ENCODE data around the gene CPLX1.
"Not testable (repeated sequence)": the region's sequence is repeated elsewhere in the genome, so short reads cannot be mapped to it uniquely, and the experiment has no call there.

The CPLX1 gene

DNA sequence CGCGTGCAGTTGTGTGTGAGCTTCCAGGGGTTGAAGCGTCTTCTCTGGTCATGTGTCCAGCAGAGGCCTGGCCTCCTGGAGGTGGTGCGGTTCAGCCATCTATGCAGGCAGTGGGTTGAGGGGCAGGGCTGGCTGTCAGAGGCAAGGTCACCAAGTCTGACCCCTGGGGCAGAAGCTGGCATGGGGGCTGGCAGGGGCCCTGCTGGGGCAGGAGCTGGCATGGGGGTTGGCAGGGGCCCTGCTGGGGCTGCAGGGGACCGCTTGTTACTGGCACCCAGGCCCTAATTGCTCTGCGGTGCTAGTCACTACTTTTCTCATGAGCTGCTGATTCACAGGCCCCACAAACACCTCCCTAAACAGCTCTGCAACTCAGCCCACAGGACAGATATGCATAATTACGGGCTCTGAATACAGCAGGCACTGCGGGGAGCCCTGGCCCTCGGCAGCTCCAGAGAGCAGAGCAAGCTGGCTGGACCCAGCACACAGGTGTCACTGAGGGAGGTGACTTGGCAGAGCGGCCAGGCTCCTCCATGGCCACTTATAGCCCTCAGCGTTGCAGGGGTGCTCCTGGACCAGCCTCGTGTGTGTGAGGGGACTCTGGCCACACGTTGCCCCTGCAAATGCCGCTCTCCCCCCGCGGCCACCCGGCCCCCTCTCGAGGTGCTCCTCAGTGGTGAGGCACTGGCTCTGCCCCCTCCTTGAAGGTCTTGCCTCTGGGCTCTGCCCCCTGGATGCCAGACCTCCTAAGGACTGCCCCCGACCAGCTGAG lies 32.7 kb downstream of the CPLX1 start:
- no peak for DNase-seq (ENCODE audit: low read depth in 1 of 2, low spot score in 1 of 2)

DNA sequence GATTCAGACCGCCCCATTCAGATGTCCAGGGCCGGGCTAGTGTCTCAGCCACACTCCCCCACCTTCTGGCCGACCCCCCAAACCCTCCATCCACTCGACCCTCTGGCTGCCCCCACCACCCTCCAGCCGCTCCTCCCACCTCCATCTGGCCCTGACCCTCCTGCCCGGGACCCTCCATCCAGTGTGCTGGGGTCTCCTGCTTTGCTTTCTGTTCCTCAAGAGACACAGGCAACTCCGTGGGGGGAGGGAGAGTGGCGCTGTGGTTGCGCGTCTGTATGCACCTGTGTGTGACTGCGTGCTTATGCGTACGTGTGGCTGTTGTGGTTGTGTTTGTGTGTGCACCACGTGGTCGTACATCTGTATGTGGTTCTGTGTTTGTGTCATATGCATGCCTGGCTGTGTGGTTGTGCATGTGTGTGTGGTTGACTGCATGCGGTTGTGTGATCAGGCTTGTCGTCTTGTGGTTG lies 33.3 kb downstream of the CPLX1 start:
- DNase-seq (ENCODE audit: low read depth in 1 of 2, low spot score in 1 of 2) = no peak

GRCh38 chr4:791898-792625 lies 33.9 kb downstream of the CPLX1 start:
- peak in 1 of 2 donors; percentile 25 for DNase-seq (ENCODE audit: low read depth in 1 of 2, low spot score in 1 of 2)

- no peak for DNase-seq (ENCODE audit: low read depth in 1 of 2, low spot score in 1 of 2)
Observed at GRCh38 chr4:791252-791897, 34.6 kb downstream of the CPLX1 start.

DNA sequence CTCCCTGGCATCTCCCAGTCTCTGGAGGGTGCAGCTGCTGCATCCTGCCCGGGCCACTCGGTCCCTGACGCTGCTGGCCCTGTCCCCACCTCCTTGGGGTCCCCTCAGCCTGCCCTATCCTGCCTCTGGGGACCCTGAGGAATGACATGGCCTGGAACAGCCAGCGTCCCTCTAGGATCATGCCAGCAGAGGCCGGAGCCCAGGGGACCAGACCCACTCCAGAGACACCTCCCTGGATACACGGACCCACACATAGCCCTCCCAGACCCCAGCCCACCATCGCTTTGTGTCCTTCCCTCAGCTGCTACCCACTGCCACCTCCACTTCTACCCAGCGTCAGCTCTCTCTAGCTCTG lies 35.5 kb downstream of the CPLX1 start:
- no peak for DNase-seq (ENCODE audit: low read depth in 1 of 2, low spot score in 1 of 2)

DNA sequence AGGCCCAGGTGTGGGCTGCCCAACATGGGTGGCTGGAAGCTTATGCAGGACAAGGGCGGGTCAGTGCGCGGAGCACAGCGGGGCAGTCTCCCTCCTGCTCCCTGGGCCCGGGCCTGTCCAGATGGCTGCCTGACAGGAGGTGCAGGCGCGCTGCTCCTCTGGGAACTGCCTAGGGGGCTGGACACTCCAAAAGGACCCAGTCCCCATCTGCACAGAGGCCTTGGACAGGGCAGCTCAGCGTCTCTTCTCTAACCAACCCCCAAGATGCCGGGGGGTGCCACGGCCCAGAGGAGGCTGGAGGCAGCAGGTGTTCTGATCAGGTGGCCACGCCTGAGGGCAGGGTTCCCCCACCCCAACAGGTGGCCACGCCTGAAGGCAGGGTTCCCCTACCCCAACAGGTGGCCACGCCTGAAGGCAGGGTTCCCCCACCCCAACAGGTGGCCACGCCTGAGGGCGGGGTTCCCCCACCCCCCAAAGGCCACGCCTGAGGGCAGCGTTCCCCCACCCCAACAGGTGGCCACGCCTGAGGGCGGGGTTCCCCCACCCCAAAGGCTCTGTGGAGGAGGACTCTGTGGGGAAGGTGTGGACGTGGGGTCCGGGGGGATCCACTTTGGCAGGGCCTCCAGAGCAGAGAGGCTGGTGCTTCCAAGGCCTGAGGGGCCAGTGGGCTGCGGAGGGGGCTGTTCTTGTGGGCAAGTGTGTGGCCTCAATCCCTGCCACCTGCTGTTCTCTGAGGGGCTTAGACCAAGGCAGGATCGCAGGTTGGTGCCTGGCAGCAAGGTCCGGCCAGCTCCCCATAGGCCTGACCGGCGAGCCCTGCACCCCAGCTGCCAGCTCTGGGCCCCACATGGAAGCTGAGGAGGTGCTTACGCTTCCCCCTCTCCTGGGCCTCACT lies 36.1 kb downstream of the CPLX1 start:
- no peak for DNase-seq (ENCODE audit: low read depth in 1 of 2, low spot score in 1 of 2)

- DNase-seq (ENCODE audit: low read depth in 1 of 2, low spot score in 1 of 2) = no peak
Observed at GRCh38 chr4:788636-789297, 37.2 kb downstream of the CPLX1 start.

DNA sequence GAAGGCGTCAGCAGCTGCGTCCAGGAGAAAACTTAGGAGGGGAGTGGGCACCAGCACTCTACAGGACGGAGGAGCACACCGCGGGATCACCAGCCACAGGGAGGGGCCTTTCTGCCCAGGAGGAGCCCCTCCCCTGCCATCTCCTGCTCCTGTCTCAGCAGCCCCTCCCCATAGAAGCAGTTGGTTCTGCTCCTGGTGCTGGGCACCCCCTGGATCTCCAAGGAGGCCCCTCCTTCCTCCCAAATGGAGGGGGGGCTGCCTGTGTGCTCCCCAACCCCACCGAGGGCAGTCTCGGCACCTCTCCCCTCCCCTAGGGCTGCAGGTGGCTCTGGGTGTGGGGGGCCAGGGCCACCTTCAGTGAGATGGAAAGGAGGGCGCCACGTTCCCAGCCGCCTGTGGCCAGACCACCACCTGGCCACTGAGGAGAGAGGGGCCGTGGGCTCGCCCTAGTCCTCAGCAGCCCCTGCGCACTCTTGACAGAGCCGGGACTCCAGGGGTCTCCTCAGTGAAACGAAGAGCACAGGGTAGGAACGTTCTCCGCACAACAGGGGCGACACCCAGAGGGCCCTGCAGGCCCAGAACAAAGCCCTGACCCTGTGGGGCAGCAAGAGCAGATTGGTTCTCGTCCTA lies 37.8 kb downstream of the CPLX1 start:
- DNase-seq (ENCODE audit: low read depth in 1 of 2, low spot score in 1 of 2) = no peak

GRCh38 chr4:787561-787981 lies 38.4 kb downstream of the CPLX1 start:
- no peak for DNase-seq (ENCODE audit: low read depth in 1 of 2, low spot score in 1 of 2)

DNA sequence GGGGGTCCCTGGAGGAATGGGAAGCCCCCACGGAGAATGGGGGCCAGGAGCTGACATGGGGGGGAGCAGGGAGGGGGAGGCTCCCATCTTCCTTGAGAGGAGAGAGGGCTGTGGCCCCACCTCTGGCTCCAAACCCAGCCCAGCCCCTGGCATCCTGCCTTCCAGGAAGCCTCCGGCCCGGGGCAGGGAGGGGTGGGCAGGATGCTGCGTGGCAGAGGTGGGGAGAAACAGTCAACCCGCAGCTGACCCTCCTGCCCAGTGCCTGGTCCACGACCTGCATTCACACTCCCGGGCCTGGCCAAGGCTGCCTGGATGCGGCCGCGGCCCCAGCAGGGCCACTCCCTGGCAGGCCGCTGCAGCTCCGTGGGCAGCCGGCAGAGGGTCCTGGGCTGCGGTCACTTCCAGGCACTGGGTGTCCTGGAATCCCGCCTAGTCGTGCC lies 39.0 kb downstream of the CPLX1 start:
- no peak for DNase-seq (ENCODE audit: low read depth in 1 of 2, low spot score in 1 of 2)

DNA sequence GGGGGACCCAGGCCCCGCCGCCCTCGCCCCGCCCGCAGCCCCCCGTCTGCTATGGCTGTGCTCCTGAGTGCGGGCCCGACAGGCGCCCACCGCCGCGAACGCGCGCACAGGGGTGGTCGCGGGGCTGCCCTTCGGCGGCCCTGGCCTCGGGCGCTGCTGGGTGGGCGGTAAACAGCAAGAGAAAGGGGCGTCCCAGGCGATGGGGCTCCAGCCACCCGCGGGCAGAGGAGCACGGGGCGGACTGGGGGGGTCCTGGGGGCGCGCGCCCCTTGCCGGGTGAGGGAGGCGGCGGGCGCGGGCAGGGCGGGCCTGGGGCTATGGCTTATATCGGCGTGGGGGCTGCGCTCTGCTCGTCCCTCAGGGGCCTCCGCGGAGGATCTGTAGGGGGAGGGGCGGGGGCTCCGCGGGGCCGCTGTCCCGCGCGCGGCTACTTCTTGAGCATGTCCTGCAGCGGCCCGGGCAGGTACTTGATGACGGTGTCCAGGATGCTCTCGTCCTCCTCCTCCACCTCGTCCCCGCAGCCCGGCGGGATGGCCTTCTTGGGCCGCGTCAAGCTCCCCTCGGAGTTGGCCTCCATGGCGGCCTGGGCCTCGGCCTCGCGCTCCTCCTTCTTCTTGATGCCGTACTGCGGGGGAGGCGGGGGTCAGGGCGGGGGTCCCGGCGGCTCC lies 39.7 kb downstream of the CPLX1 start:
- no peak for DNase-seq (ENCODE audit: low read depth in 1 of 2, low spot score in 1 of 2)

DNA sequence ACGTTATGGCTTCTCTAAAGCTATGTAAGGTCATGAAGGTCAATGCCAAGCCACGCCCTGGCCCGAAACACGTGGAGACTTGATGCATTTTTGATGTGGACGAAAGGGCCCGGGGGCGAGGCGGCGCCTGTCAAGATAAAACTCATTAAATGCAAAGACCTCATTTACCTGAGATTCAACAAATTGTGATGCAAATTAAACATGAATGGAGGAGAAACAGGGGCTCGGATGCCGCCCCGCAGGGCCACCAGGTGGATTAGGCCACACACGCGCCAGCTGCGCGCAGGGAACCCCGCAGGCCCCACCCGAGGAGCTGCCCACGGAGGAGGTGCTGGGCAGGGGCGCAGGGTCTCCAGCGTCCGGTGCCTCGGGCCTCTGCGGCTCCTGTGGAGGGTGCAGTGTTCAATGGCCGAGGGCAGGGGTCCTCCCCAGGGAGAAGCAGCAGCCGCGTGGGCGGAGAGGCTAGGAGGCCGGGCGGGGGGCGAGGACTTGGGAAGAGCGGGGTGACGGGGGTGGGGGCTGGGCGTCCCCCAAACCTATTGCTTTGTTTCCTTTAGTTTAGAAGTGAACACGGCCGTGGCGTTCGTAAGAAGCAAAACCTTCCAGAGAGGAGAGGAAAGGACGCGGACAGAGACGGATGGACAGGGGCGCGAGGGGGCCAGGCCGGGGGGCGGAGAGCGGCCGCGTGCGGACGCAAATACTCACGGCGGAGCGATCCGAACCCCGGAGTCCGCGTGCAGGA lies 40.4 kb downstream of the CPLX1 start:
- DNase-seq (ENCODE audit: low read depth in 1 of 2, low spot score in 1 of 2) = no peak

DNA sequence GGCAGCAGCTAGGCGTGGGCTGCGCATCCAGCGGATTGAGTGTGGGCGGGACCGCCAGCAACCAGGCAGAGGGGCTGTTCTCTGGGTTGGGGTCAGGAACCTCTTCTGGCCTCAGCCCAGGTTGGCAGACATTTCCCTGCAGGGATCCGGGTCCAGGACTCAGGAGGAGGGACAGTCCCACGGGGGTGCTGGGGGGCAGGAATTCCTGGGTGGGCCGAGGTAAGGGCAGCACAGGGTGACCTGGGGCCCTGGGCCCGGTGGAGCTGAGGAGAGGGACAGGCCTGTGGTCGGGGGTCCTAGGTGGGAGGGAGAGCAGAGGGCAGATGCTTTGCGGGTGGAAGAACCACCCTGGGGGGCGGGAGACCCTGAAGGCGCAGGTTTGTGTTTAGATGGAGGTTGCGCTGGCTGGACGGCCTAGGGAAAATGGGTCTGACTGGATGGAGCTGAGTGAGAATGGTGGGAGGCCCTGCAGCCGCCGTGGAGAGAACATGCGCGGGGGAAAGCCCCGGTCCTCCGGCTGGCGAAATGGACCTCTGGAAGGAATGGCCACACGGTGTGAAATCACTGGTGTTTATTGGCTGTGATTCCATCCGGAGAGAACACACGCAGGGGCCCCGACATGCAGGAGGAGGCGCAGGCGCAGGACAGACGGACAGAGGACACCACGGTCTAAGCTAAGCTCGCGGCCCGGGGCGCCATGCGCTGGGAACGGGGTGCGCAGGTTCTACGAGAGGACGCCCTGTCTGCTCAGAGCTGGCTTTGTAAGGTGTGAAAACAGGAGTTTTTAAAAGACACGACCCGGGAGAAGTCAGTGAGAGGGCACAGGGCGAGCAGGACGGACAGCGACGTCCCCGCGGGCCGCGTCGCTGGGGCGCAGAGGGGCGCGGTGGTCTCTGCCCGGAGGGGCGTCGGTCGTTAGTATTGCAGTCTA lies 41.3 kb downstream of the CPLX1 start:
- DNase-seq (ENCODE audit: low read depth in 1 of 2, low spot score in 1 of 2) = no peak

- peak; percentile 97 for DNase-seq (ENCODE audit: low read depth in 1 of 2, low spot score in 1 of 2)
Observed at GRCh38 chr4:781493-782216, 44.3 kb downstream of the CPLX1 start.

- DNase-seq (ENCODE audit: low read depth in 1 of 2, low spot score in 1 of 2) = no peak
Observed at GRCh38 chr4:780716-781492, 45.0 kb downstream of the CPLX1 start.

DNA sequence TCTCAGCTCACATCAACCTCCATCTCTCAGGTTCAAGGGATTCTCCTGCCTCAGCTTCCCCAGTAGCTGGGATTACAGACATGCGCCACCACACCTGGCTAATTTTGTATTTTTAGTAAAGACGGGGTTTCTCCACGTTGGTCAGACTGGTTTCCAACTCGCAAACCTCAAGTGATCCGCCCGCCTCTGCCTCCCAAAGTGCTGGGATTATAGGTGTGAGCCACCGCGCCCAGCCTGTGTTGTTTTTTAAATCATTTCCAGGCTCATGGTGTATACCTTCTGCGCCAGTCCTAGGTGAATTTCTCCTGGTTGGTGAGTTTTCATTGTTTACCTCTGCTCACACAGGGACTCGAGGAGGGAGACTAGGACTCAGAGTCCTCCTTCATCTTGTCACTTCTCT lies 45.7 kb downstream of the CPLX1 start:
- DNase-seq (ENCODE audit: low read depth in 1 of 2, low spot score in 1 of 2) = not testable (repeated sequence)
